Caco-2 (cell line): ENCODE results near the gene H1-8. TPM values are rescaled to one million over a fixed set of nuclear protein-coding genes. Genes with fewer than 3 reads are reported as not detected.

Experiments used
- BruUV-seq: library from RNA; stranded (reverse); fragments of 400-500 nt; replicated peaks from 2 replicates; lab custom pipeline; 2021; lab: Mats Ljungman, UMichigan
- CTCF ChIA-PET: fragments of 300-600 bp; sonication (Branson Sonifier 250); formaldehyde crosslinking; loops from one replicate; lab custom pipeline; 2022; ENCODE audit warnings: antibody characterized with exemption; lab: Charles Lee
- POLR2A ChIA-PET: fragments of 300-600 bp; sonication (Branson Sonifier 250); formaldehyde crosslinking; loops from one replicate; lab custom pipeline; 2022; ENCODE audit warnings: antibody characterized with exemption; lab: Charles Lee
- DNase-seq, 2 experiments: peaks; one replicate each; pipeline versions ENCODE4 v3.0.0 to v3.0.0-alpha.2; 2020 to 2022
- H3K27me3 ChIP-seq: replicated peaks from 2 replicates; pipeline ENCODE4 v1.6.0; 2011; ENCODE audit warnings: low read length; ENCODE audit not compliant: control insufficient read depth, insufficient read depth
- H3K36me3 ChIP-seq: 2 replicates; pipeline ENCODE4 v1.5.1; 2011; ENCODE audit warnings: low read length; ENCODE audit not compliant: control insufficient read depth, insufficient read depth
- H3K4me1 ChIP-seq: fragments of 250-450 bp; sonication (Bioruptor Pico); 2 replicates; pipeline ENCODE4 v1.5.1; 2020; ENCODE audit warnings: mild to moderate bottlenecking
- H3K4me3 ChIP-seq: 2 replicates; pipeline ENCODE4 v1.5.1; 2011; ENCODE audit warnings: low read depth, mild to moderate bottlenecking, control low read depth, low read length
- H3K9me3 ChIP-seq: fragments of 250-450 bp; sonication (Bioruptor Pico); 2 replicates; pipeline ENCODE4 v1.5.1; 2020; ENCODE audit warnings: mild to moderate bottlenecking, moderate library complexity
- H3K27ac Mint-ChIP-seq: one replicate; pipeline ENCODE4 v1.8.0; 2022; ENCODE audit warnings: mixed read lengths; ENCODE audit not compliant: unreplicated experiment
- H3K27me3 Mint-ChIP-seq: one replicate; pipeline ENCODE4 v1.8.0; 2022; ENCODE audit warnings: mixed read lengths; ENCODE audit not compliant: insufficient read depth, unreplicated experiment
- H3K36me3 Mint-ChIP-seq: one replicate; pipeline ENCODE4 v1.8.0; 2022; ENCODE audit warnings: mild to moderate bottlenecking, mixed read lengths; ENCODE audit not compliant: insufficient read depth, unreplicated experiment
- H3K4me1 Mint-ChIP-seq: one replicate; pipeline ENCODE4 v1.8.0; 2022; ENCODE audit warnings: low read depth, mixed read lengths; ENCODE audit not compliant: unreplicated experiment
- H3K4me3 Mint-ChIP-seq: one replicate; pipeline ENCODE4 v1.8.0; 2022; ENCODE audit warnings: mild to moderate bottlenecking, moderate library complexity, mixed read lengths; ENCODE audit not compliant: unreplicated experiment
- H3K9me3 Mint-ChIP-seq: one replicate; pipeline ENCODE4 v1.8.0; 2022; ENCODE audit warnings: mixed read lengths; ENCODE audit not compliant: unreplicated experiment
- CTCF ChIP-seq, 2 experiments: fragments of 200-600 bp in 1 of 2; IDR thresholded peaks; 1 replicate in 1 of 2; 2 replicates in 1 of 2; pipeline versions ENCODE4 v1.5.1 to v1.8.0; 2011 to 2022; ENCODE audit warnings: antibody characterized with exemption in 1 of 2, control low read depth in 1 of 2, inconsistent platforms in 1 of 2, low read depth in 1 of 2, low read length in 1 of 2, mild to moderate bottlenecking in 1 of 2, moderate library complexity in 1 of 2; ENCODE audit not compliant: insufficient read depth in 1 of 2, severe bottlenecking in 1 of 2, unreplicated experiment in 1 of 2
- intact Hi-C: fragments of 100-400 bp; cut with micrococcal nuclease; formaldehyde crosslinking; loops from one replicate; pipeline ENCODE4 v1.10.0; 2022; ENCODE audit not compliant: unreplicated experiment
- total RNA-seq: library from RNA; stranded (reverse); gene quantifications from 2 replicates; pipeline ENCODE4 v1.2.3, GENCODE V29; 2022

Gene H1-8
- total RNA-seq, 1 experiment from 2014 or later = not detected

- TF ChIP-seq CTCF (IDR thresholded peaks at IDR 0.05; ENCODE audit: insufficient read depth in 1 of 2, low read depth in 1 of 2, low read length in 1 of 2, severe bottlenecking in 1 of 2, unreplicated experiment in 1 of 2) = no peak
- Histone ChIP-seq H3K27me3 (no peaks in the 10 kb centered on the region), H3K9me3 (no peaks in the 10 kb centered on the region), H3K4me3 (no peak overlapping the region), H3K36me3 (no peaks in the 10 kb centered on the region), H3K4me1 (no peaks in the 10 kb centered on the region)
- intact Hi-C loops = no loop called here
- no peak for DNase-seq
- CTCF ChIA-PET = interaction anchor here (0.5 kb wide), 1 partner anchor 1415 kb away, joined by 4 read pairs; the partner anchor contains the start of gene EEFSEC
- no peaks in the 10 kb centered on the region for H3K4me1 Mint-ChIP-seq
- BruUV-seq = no TSS peak
- no peaks in the 10 kb centered on the region for H3K27me3 Mint-ChIP-seq
- POLR2A ChIA-PET = interaction anchor here (0.5 kb wide), 1 partner anchor 113 kb away, joined by 3 read pairs; no protein-coding TSS in a partner anchor
- peaks cover 6% of the 10 kb centered on the region for H3K36me3 Mint-ChIP-seq
- H3K27ac Mint-ChIP-seq = no peak overlapping the region
- H3K9me3 Mint-ChIP-seq = no peaks in the 10 kb centered on the region
- no peak overlapping the region for H3K4me3 Mint-ChIP-seq
These were observed 25.0 kb downstream of the H1-8 start for GRCh38 chr3:129567939-129568338.

DNA sequence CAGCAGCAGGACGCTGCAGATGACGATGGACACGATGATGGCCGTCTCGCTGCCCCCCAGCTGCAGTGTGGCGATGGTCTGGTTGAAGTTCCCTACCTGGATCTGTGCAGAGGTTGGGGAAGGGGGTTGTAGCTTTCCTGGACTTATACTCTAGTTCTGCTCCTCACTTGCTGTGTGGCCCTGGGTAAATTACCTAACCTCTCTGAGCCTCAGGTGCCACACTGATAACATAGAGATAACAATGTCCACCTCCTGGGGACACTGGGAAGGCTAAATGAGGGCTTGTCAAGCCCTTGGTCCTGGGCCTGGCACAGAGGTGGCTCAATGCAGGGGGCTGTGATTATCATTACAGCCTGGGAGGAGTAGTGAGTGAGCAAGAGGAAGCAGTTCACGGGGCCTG lies 26.9 kb downstream of the H1-8 start:
- TF ChIP-seq CTCF (IDR thresholded peaks at IDR 0.05; ENCODE audit: insufficient read depth in 1 of 2, low read depth in 1 of 2, low read length in 1 of 2, severe bottlenecking in 1 of 2, unreplicated experiment in 1 of 2) = no peak
- BruUV-seq = no TSS peak
- H3K27ac Mint-ChIP-seq = no peak overlapping the region
- ChIA-PET POLR2A (no interaction called here), CTCF (no interaction called here)
- H3K36me3 ChIP-seq = no peaks in the 10 kb centered on the region
- H3K27me3 ChIP-seq = no peaks in the 10 kb centered on the region
- H3K4me3 ChIP-seq = no peak overlapping the region
- no peak overlapping the region for H3K4me3 Mint-ChIP-seq
- H3K27me3 Mint-ChIP-seq = no peaks in the 10 kb centered on the region
- H3K4me1 ChIP-seq = no peaks in the 10 kb centered on the region
- H3K36me3 Mint-ChIP-seq = peaks cover 6% of the 10 kb centered on the region
- intact Hi-C loops = no loop called here
- DNase-seq = no peak
- no peaks in the 10 kb centered on the region for H3K9me3 ChIP-seq
- H3K9me3 Mint-ChIP-seq = no peaks in the 10 kb centered on the region
- H3K4me1 Mint-ChIP-seq = no peaks in the 10 kb centered on the region

DNA sequence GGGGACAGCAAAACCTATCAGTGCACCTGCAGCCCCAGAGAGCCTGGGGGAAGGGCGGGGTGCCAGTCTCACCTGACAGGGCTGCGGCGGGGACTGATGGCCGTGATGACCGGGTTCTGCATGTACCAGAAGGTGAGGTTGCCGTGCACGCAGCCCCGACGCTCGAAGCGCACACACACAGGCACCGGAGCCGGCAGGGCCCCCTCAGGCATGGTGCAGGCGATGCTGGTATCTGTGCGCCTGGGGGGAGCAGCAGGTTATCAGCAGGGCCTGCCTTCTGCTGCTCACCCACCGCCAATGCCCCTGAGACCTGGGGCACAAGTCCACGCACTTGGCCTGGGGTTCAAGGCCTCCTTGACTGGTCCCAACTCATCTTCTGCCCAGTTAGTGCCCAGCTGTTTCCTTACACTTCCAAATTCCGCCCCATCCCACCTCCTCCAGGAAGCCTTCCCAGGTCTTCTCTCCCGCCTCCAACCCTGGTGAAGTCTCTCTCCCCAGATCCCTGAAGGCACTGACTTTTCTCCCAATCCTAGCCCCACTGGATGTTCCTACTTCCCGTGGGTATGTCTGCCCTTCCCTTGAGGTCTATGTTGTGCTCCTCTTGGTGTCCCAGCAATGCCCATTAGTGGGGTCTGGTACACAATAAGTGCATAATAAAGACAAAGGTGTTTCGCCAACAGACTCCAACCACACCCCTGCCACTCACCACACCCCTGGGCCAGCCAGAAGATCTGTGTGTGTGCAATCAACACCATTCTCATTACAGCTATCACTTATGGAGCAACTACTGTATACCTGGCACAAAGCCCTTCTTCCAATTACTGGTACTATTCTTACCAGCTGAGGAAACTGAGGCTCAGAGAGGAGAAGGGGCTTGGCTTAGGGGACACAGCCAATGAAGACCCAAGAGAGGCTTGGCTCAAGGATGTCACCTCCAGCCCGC lies 28.9 kb downstream of the H1-8 start:
- no peaks in the 10 kb centered on the region for H3K27me3 Mint-ChIP-seq
- no peaks in the 10 kb centered on the region for H3K4me1 ChIP-seq
- DNase-seq = no peak
- ChIA-PET CTCF (no interaction called here), POLR2A (no interaction called here)
- no peak overlapping the region for H3K27ac Mint-ChIP-seq
- H3K9me3 ChIP-seq = no peaks in the 10 kb centered on the region
- TF ChIP-seq CTCF (IDR thresholded peaks at IDR 0.05; ENCODE audit: insufficient read depth in 1 of 2, low read depth in 1 of 2, low read length in 1 of 2, severe bottlenecking in 1 of 2, unreplicated experiment in 1 of 2) = no peak
- peaks cover 6% of the 10 kb centered on the region for H3K36me3 Mint-ChIP-seq
- H3K36me3 ChIP-seq = no peaks in the 10 kb centered on the region
- intact Hi-C loops = no loop called here
- no peaks in the 10 kb centered on the region for H3K9me3 Mint-ChIP-seq
- H3K4me1 Mint-ChIP-seq = no peaks in the 10 kb centered on the region
- no peak overlapping the region for H3K4me3 ChIP-seq
- no TSS peak for BruUV-seq
- H3K4me3 Mint-ChIP-seq = no peak overlapping the region
- H3K27me3 ChIP-seq = no peaks in the 10 kb centered on the region
